Panc1 (cell line): ENCODE results near the gene BMPR2. TPM values are rescaled to one million over a fixed set of nuclear protein-coding genes. Genes with fewer than 3 reads are reported as not detected.

Experiments
- ATAC-seq: fragments of 200-7000 bp; cut with Tn5 transposase; 2 replicates; pipeline ENCODE4 v1.9.1; 2020; ENCODE audit warnings: mild to moderate bottlenecking, moderate library complexity
- BruUV-seq: library from RNA; stranded (reverse); fragments of 400-500 nt; replicated peaks from 2 replicates; lab custom pipeline; 2021; lab: Mats Ljungman, UMichigan
- CTCF ChIA-PET: fragments of 300-600 bp; sonication (Branson Sonifier 250); formaldehyde crosslinking; loops from one replicate; lab custom pipeline; 2022; ENCODE audit warnings: antibody characterized with exemption; lab: Charles Lee
- POLR2A ChIA-PET: fragments of 300-600 bp; sonication (Branson Sonifier 250); formaldehyde crosslinking; loops from one replicate; lab custom pipeline; 2022; ENCODE audit warnings: antibody characterized with exemption; lab: Charles Lee
- DNase-seq: peaks from one replicate; pipeline ENCODE4 v3.0.0-alpha.2; 2010; ENCODE audit warnings: low read depth, low spot score
- H3K27ac ChIP-seq: 2 replicates; pipeline ENCODE4 v1.5.1; 2011; ENCODE audit warnings: mild to moderate bottlenecking, low read length, inconsistent platforms
- H3K27me3 ChIP-seq: fragments of 200-500 bp; sonication (Bioruptor generic); 2 replicates; pipeline ENCODE4 v1.6.0; 2014; ENCODE audit warnings: low read length, inconsistent platforms; ENCODE audit not compliant: control insufficient read depth, insufficient read depth
- H3K36me3 ChIP-seq: fragments of 200-500 bp; sonication (Bioruptor generic); 2 replicates; pipeline ENCODE4 v1.5.1; 2014; ENCODE audit warnings: inconsistent platforms, mild to moderate bottlenecking, low read length, moderate library complexity; ENCODE audit not compliant: control insufficient read depth, insufficient read depth
- H3K4me1 ChIP-seq: 2 replicates; pipeline ENCODE4 v1.5.1; 2011; ENCODE audit warnings: inconsistent platforms, mild to moderate bottlenecking, low read length, moderate library complexity; ENCODE audit not compliant: control insufficient read depth, insufficient read depth
- H3K4me3 ChIP-seq, 2 experiments: 2 replicates each; pipeline ENCODE4 v1.5.1; 2011 to 2012; ENCODE audit warnings: low read depth in 2 of 2, low read length in 2 of 2, mild to moderate bottlenecking in 2 of 2, inconsistent platforms in 1 of 2, moderate library complexity in 1 of 2
- H3K9me3 ChIP-seq: fragments of 200-500 bp; sonication (Bioruptor generic); 2 replicates; pipeline ENCODE4 v1.5.1; 2014; ENCODE audit warnings: low read depth, mild to moderate bottlenecking, inconsistent platforms, low read length, moderate library complexity; ENCODE audit not compliant: control insufficient read depth, insufficient read depth
- POLR2AphosphoS5 ChIP-seq: IDR thresholded peaks from 2 replicates; pipeline ENCODE4 v1.6.1; 2012; ENCODE audit warnings: mild to moderate bottlenecking, low read depth, low read length, moderate library complexity
- SIN3A ChIP-seq: IDR thresholded peaks from 2 replicates; pipeline ENCODE4 v1.6.1; 2012; ENCODE audit warnings: low read depth, mild to moderate bottlenecking, low read length, moderate library complexity, borderline replicate concordance; ENCODE audit not compliant: insufficient read depth
- TCF7L2 ChIP-seq: IDR thresholded peaks from 2 replicates; pipeline ENCODE4 v1.6.1; 2011; ENCODE audit warnings: mild to moderate bottlenecking, low read depth, low read length, inconsistent platforms
- in situ Hi-C: cut with HindIII; loops from 2 replicates; pipeline ENCODE4 v1.10.0; 2016; ENCODE audit warnings: low sequenced_read_pairs, low pct_unique_long_range_greater_than_20kb
- intact Hi-C: fragments of 100-400 bp; cut with micrococcal nuclease; formaldehyde crosslinking; loops from one replicate; pipeline ENCODE4 v1.10.0; 2022; ENCODE audit not compliant: unreplicated experiment
- total RNA-seq: library from RNA; stranded (reverse); gene quantifications from one replicate; pipeline ENCODE4 v1.2.1, GENCODE V29; 2021; ENCODE audit not compliant: unreplicated experiment
- TF ChIP-seq, protein P1 (sequence below), 2 experiments: IDR thresholded peaks; 2 replicates each; pipeline ENCODE4 v1.6.1; 2011 to 2012; ENCODE audit warnings: low read depth in 2 of 2, control low read depth in 1 of 2, low read length in 1 of 2, mild to moderate bottlenecking in 1 of 2, moderate library complexity in 1 of 2; ENCODE audit not compliant: insufficient read depth in 1 of 2
- TF ChIP-seq, protein P2 (sequence below): fragments of 450-650 bp; IDR thresholded peaks from 2 replicates; pipeline ENCODE4 v1.5.1; 2017; ENCODE audit warnings: mild to moderate bottlenecking

Gene BMPR2
- total RNA-seq, 1 experiment from 2014 or later: 65.2 TPM

DNA sequence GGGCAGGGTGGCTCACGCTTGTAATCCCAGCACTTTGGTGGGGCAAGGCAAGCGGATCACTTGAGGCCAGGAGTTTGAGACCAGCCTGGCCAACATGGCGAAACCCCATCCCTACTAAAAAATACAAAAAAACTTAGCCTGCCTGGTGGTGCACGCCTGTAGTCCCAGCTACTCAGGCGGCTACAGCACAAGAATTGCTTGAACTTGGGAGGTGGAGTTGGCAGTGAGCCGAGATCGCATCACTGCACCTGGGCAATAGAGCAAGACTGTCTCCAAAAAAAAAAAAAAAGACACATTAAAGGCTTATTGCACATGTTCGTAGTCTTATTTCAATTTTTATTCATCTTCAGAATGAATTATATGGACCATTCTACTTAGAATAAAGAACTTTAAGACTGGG is 110.2 kb downstream of the BMPR2 start:
- CTCF ChIA-PET: no interaction called here
- DNase-seq: no peak
- POLR2A ChIA-PET: no interaction called here
- in situ Hi-C loops: no loop called here
- Histone ChIP-seq H3K27ac (no peak overlapping the region), H3K9me3 (no peaks in the 10 kb centered on the region), H3K4me1 (no peaks in the 10 kb centered on the region), H3K36me3 (no peaks in the 10 kb centered on the region), H3K27me3 (no peaks in the 10 kb centered on the region), H3K4me3 (no peak overlapping the region)
- no peak for ATAC-seq
- TF ChIP-seq, protein P1, sequence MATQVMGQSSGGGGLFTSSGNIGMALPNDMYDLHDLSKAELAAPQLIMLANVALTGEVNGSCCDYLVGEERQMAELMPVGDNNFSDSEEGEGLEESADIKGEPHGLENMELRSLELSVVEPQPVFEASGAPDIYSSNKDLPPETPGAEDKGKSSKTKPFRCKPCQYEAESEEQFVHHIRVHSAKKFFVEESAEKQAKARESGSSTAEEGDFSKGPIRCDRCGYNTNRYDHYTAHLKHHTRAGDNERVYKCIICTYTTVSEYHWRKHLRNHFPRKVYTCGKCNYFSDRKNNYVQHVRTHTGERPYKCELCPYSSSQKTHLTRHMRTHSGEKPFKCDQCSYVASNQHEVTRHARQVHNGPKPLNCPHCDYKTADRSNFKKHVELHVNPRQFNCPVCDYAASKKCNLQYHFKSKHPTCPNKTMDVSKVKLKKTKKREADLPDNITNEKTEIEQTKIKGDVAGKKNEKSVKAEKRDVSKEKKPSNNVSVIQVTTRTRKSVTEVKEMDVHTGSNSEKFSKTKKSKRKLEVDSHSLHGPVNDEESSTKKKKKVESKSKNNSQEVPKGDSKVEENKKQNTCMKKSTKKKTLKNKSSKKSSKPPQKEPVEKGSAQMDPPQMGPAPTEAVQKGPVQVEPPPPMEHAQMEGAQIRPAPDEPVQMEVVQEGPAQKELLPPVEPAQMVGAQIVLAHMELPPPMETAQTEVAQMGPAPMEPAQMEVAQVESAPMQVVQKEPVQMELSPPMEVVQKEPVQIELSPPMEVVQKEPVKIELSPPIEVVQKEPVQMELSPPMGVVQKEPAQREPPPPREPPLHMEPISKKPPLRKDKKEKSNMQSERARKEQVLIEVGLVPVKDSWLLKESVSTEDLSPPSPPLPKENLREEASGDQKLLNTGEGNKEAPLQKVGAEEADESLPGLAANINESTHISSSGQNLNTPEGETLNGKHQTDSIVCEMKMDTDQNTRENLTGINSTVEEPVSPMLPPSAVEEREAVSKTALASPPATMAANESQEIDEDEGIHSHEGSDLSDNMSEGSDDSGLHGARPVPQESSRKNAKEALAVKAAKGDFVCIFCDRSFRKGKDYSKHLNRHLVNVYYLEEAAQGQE (IDR thresholded peaks at IDR 0.05; ENCODE audit: insufficient read depth in 1 of 2, low read depth in 2 of 2, low read length in 1 of 2): no peak
- TF ChIP-seq, protein P2, sequence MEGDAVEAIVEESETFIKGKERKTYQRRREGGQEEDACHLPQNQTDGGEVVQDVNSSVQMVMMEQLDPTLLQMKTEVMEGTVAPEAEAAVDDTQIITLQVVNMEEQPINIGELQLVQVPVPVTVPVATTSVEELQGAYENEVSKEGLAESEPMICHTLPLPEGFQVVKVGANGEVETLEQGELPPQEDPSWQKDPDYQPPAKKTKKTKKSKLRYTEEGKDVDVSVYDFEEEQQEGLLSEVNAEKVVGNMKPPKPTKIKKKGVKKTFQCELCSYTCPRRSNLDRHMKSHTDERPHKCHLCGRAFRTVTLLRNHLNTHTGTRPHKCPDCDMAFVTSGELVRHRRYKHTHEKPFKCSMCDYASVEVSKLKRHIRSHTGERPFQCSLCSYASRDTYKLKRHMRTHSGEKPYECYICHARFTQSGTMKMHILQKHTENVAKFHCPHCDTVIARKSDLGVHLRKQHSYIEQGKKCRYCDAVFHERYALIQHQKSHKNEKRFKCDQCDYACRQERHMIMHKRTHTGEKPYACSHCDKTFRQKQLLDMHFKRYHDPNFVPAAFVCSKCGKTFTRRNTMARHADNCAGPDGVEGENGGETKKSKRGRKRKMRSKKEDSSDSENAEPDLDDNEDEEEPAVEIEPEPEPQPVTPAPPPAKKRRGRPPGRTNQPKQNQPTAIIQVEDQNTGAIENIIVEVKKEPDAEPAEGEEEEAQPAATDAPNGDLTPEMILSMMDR: no peak
- TF ChIP-seq POLR2AphosphoS5 (no peak), TCF7L2 (no peak), SIN3A (no peak)
- no TSS peak for BruUV-seq
- intact Hi-C loops: no loop called here

DNA sequence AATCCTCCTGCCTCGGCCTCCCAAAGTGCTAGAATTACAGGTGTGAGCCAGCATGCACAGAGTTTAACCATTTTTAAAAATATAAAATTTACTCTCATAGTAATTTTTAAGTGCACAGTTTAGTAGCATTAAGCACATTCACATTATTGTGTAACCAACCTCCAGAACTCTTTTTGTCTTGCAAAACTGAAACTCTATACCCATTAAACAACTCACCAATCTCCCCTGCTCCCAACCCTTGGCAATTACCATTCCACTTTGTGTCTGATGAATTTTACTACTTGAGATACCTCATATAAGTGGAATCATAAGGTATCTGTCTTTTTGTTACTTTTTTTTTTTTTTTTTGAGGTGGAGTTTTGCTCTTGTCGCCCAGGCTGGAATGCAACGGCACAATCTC is 112.5 kb downstream of the BMPR2 start:
- H3K4me3 ChIP-seq: no peak overlapping the region
- H3K9me3 ChIP-seq: no peaks in the 10 kb centered on the region
- CTCF ChIA-PET: interaction anchor here (0.6 kb wide), 1 partner anchor 170 kb away, joined by 3 read pairs; no protein-coding TSS in a partner anchor
- ATAC-seq (no peak), DNase-seq (no peak)
- H3K27ac ChIP-seq: no peak overlapping the region
- intact Hi-C loops: no loop called here
- no peaks in the 10 kb centered on the region for H3K27me3 ChIP-seq
- BruUV-seq: no TSS peak
- TF ChIP-seq POLR2AphosphoS5 (no peak), SIN3A (no peak), TCF7L2 (no peak)
- TF ChIP-seq, protein P2: no peak
- TF ChIP-seq, protein P1 (IDR thresholded peaks at IDR 0.05; ENCODE audit: insufficient read depth in 1 of 2, low read depth in 2 of 2, low read length in 1 of 2): no peak
- no peaks in the 10 kb centered on the region for H3K36me3 ChIP-seq
- H3K4me1 ChIP-seq: no peaks in the 10 kb centered on the region; the same call in 1 of the 2 replicates
- in situ Hi-C loops: no loop called here
- POLR2A ChIA-PET: no interaction called here
